Esophagus squamous epithelium (tissue), 5 donors: Measurements from ENCODE around the gene CACNG3. TPM values are rescaled to one million over a fixed set of nuclear protein-coding genes. Genes with fewer than 3 reads are reported as not detected.
"Not testable (repeated sequence)": the region's sequence is repeated elsewhere in the genome, so short reads cannot be mapped to it uniquely, and the experiment has no call there.

Source experiments
- DNase-seq: peaks from one replicate; lab custom pipeline; 2025; lab: John Stamatoyannopoulos, UW
- H3K27ac ChIP-seq, 4 donors: fragments of 200-600 bp; sonication (generic); one replicate each; pipeline ENCODE4 v1.5.1; 2016 to 2019; ENCODE audit warnings: mild to moderate bottlenecking in 1 of 4
- H3K27me3 ChIP-seq, 4 donors: fragments of 200-600 bp; sonication (generic); 1 replicate in 3 of 4; 2 replicates in 1 of 4; pipeline versions ENCODE4 v1.5.1 to v1.6.0; 2017 to 2021; ENCODE audit warnings: antibody characterized with exemption in 1 of 4
- H3K36me3 ChIP-seq, 3 donors: fragments of 200-600 bp; sonication (generic); one replicate each; pipeline ENCODE4 v1.5.1; 2016 to 2019
- H3K4me1 ChIP-seq, 3 donors: fragments of 200-600 bp; sonication (generic); one replicate each; pipeline ENCODE4 v1.5.1; 2017 to 2019
- H3K4me3 ChIP-seq, 4 donors: fragments of 200-600 bp; sonication (generic); 1 replicate in 3 of 4; 2 replicates in 1 of 4; pipeline ENCODE4 v1.5.1; 2016 to 2019; ENCODE audit warnings: mild to moderate bottlenecking in 2 of 4, moderate library complexity in 1 of 4
- H3K9me3 ChIP-seq, 3 donors: fragments of 200-600 bp; sonication (generic); one replicate each; pipeline ENCODE4 v1.5.1; 2016 to 2019
- POLR2A ChIP-seq, 4 donors: fragments of 450-650 bp; IDR thresholded peaks; one replicate each; pipeline ENCODE4 v1.6.1; 2017; ENCODE audit warnings: antibody characterized with exemption in 4 of 4, mild to moderate bottlenecking in 4 of 4, moderate library complexity in 3 of 4
- WGBS, 2 donors: methylation state at CpG; one replicate each; pipeline ENCODE4 v1.1.5; 2018; 5-methylcytosine and 5-hydroxymethylcytosine counted together
- intact Hi-C: fragments of 100-400 bp; cut with DNase I; formaldehyde crosslinking; loops from one replicate; pipeline ENCODE4 v1.15.0; 2022
- total RNA-seq, 4 donors: library from RNA; depleted of rRNA; stranded (reverse); fragments of >200 nt; gene quantifications; one replicate each; pipeline ENCODE4 v1.1.0, GENCODE V29; 2016
- TF ChIP-seq, protein P1 (sequence below), 6 experiments: fragments of 450-650 bp in 4 of 6; fragments of 200-600 bp in 2 of 6; sonication (generic) in 2 of 6; IDR thresholded peaks; one replicate each; pipeline ENCODE4 v1.5.1; 2016 to 2019; ENCODE audit warnings: antibody characterized with exemption in 6 of 6, mild to moderate bottlenecking in 4 of 6, moderate library complexity in 4 of 6
- donor health status: DM: yes; HTN: yes; CAD: no.

Gene CACNG3
- total RNA-seq, 4 donors from 2014 or later: not detected

GRCh38 chr16:24337013-24337412 lies 80.9 kb downstream of the CACNG3 start:
- intact Hi-C loops: no loop called here

DNA sequence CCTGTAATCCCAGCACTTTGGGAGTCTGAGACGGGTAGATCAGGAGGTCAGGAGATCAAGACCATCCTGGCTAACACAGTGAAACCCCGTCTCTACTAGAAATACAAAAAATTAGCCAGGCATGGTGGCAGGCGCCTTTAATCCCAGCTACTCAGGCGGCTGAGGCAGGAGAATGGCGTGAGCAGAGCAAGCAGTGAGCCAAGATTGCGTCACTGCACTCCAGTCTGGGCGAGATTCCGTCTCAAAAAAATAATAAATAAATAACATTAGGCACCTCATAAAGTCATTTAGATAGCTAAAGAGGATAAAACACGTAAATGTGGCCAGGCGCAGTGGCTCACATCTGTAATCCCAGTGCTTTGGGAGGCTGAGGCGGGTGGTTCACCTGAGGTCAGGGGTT lies 87.7 kb downstream of the CACNG3 start:
- H3K9me3 ChIP-seq, H3K27me3 ChIP-seq, H3K27ac ChIP-seq, H3K4me1 ChIP-seq, H3K4me3 ChIP-seq, H3K36me3 ChIP-seq, DNase-seq, intact Hi-C loops: not testable (repeated sequence)
- WGBS, 2 donors: 78 to 79% methylated on average over 10 to 11 of the region's 11 CpGs

More at GRCh38 chr16:24337013-24337412, 80.9 kb downstream of the CACNG3 start:
- 0 to 78% methylated on average over 1 to 3 of the region's 4 CpGs for WGBS, 2 donors
- no peak for DNase-seq
- TF ChIP-seq, protein P1, sequence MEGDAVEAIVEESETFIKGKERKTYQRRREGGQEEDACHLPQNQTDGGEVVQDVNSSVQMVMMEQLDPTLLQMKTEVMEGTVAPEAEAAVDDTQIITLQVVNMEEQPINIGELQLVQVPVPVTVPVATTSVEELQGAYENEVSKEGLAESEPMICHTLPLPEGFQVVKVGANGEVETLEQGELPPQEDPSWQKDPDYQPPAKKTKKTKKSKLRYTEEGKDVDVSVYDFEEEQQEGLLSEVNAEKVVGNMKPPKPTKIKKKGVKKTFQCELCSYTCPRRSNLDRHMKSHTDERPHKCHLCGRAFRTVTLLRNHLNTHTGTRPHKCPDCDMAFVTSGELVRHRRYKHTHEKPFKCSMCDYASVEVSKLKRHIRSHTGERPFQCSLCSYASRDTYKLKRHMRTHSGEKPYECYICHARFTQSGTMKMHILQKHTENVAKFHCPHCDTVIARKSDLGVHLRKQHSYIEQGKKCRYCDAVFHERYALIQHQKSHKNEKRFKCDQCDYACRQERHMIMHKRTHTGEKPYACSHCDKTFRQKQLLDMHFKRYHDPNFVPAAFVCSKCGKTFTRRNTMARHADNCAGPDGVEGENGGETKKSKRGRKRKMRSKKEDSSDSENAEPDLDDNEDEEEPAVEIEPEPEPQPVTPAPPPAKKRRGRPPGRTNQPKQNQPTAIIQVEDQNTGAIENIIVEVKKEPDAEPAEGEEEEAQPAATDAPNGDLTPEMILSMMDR (IDR thresholded peaks at IDR 0.05): no peak
- no peak for TF ChIP-seq POLR2A (IDR thresholded peaks at IDR 0.05)
- H3K9me3 ChIP-seq: peaks cover 0 to 12% (median 0%) of the 10 kb centered on the region in 3 donors
- H3K4me3 ChIP-seq: no peak overlapping the region
- H3K27ac ChIP-seq: no peak overlapping the region
- H3K36me3 ChIP-seq: no peaks in the 10 kb centered on the region
- H3K27me3 ChIP-seq: no peaks in the 10 kb centered on the region
- no peaks in the 10 kb centered on the region for H3K4me1 ChIP-seq

GRCh38 chr16:24344784-24345183 lies 88.6 kb downstream of the CACNG3 start:
- 32 to 34% methylated on average over 2 of the region's 2 CpGs for WGBS, 2 donors

GRCh38 chr16:24345704-24346103 lies 89.6 kb downstream of the CACNG3 start:
- Histone ChIP-seq H3K36me3 (no peaks in the 10 kb centered on the region), H3K27ac (no peak overlapping the region), H3K9me3 (no peaks in the 10 kb centered on the region), H3K27me3 (no peaks in the 10 kb centered on the region), H3K4me3 (no peak overlapping the region), H3K4me1 (no peaks in the 10 kb centered on the region)
- TF ChIP-seq, protein P1 (IDR thresholded peaks at IDR 0.05): no peak
- TF ChIP-seq POLR2A (IDR thresholded peaks at IDR 0.05): no peak
- no peak for DNase-seq
- intact Hi-C loops: no loop called here
- 65 to 69% methylated on average over 4 of the region's 4 CpGs for WGBS, 2 donors

More at GRCh38 chr16:24344784-24345183, 88.6 kb downstream of the CACNG3 start:
- intact Hi-C loops: no loop called here
- no peak overlapping the region for H3K4me3 ChIP-seq
- no peaks in the 10 kb centered on the region for H3K9me3 ChIP-seq
- no peaks in the 10 kb centered on the region for H3K4me1 ChIP-seq
- H3K27ac ChIP-seq: no peak overlapping the region
- no peaks in the 10 kb centered on the region for H3K27me3 ChIP-seq
- TF ChIP-seq POLR2A (IDR thresholded peaks at IDR 0.05): no peak
- TF ChIP-seq, protein P1 (IDR thresholded peaks at IDR 0.05): no peak
- no peaks in the 10 kb centered on the region for H3K36me3 ChIP-seq
- DNase-seq: no peak

GRCh38 chr16:24346734-24347133 lies 90.6 kb downstream of the CACNG3 start:
- H3K9me3 ChIP-seq: no peaks in the 10 kb centered on the region
- H3K27ac ChIP-seq: no peak overlapping the region
- 64 to 75% methylated on average over 9 to 11 of the region's 11 CpGs for WGBS, 2 donors
- H3K4me1 ChIP-seq: no peaks in the 10 kb centered on the region
- DNase-seq: no peak
- no peaks in the 10 kb centered on the region for H3K36me3 ChIP-seq
- TF ChIP-seq, protein P1 (IDR thresholded peaks at IDR 0.05): no peak
- no peak for TF ChIP-seq POLR2A (IDR thresholded peaks at IDR 0.05)
- no peak overlapping the region for H3K4me3 ChIP-seq
- intact Hi-C loops: no loop called here
- H3K27me3 ChIP-seq: no peaks in the 10 kb centered on the region

- Histone ChIP-seq H3K27ac (no peak overlapping the region), H3K27me3 (no peaks in the 10 kb centered on the region), H3K9me3 (no peaks in the 10 kb centered on the region), H3K4me1 (no peaks in the 10 kb centered on the region), H3K36me3 (no peaks in the 10 kb centered on the region), H3K4me3 (no peak overlapping the region)
- DNase-seq: no peak
- TF ChIP-seq, protein P1 (IDR thresholded peaks at IDR 0.05): no peak
- TF ChIP-seq POLR2A (IDR thresholded peaks at IDR 0.05): no peak
- intact Hi-C loops: no loop called here
- WGBS, 2 donors: 25 to 38% methylated on average over 2 of the region's 2 CpGs
Observed at GRCh38 chr16:24347556-24347955, 91.4 kb downstream of the CACNG3 start.
